A673 (cell line): ENCODE results near the gene CCDC87. TPM values are rescaled to one million over a fixed set of nuclear protein-coding genes. Genes with fewer than 3 reads are reported as not detected.

Experiments
- BruUV-seq: library from RNA; stranded (reverse); fragments of 400-500 nt; replicated peaks from 2 replicates; lab custom pipeline; 2021; lab: Mats Ljungman, UMichigan
- CTCF ChIA-PET: fragments of 300-600 bp; sonication (Branson Sonifier 250); formaldehyde crosslinking; loops from one replicate; lab custom pipeline; 2022; ENCODE audit warnings: antibody characterized with exemption; lab: Charles Lee
- POLR2A ChIA-PET: fragments of 300-600 bp; sonication (Branson Sonifier 250); formaldehyde crosslinking; loops from one replicate; lab custom pipeline; 2022; ENCODE audit warnings: antibody characterized with exemption; ENCODE audit not compliant: low non-redundant PET; lab: Charles Lee
- DNase-seq: peaks from one replicate; pipeline ENCODE4 v3.0.0-alpha.2; 2015; ENCODE audit warnings: low spot score
- H3K27ac ChIP-seq: fragments of 200-600 bp; sonication (generic); 2 replicates; pipeline ENCODE4 v1.5.1; 2016; ENCODE audit warnings: mixed run types, low read depth, mild to moderate bottlenecking, mixed read lengths, antibody characterized with exemption, low read length; ENCODE audit not compliant: poor library complexity, severe bottlenecking
- H3K27me3 ChIP-seq: fragments of 200-600 bp; sonication (generic); replicated peaks from 2 replicates; pipeline ENCODE4 v1.6.1; 2017; ENCODE audit warnings: mixed run types, low read depth, mild to moderate bottlenecking, mixed read lengths, antibody characterized with exemption, low read length; ENCODE audit not compliant: insufficient read depth, poor library complexity
- H3K36me3 ChIP-seq: fragments of 200-600 bp; sonication (generic); 2 replicates; pipeline ENCODE4 v1.6.1; 2016; ENCODE audit warnings: mixed run types, mild to moderate bottlenecking, mixed read lengths, antibody characterized with exemption, low read length; ENCODE audit not compliant: insufficient read depth, poor library complexity, severe bottlenecking
- H3K4me1 ChIP-seq: fragments of 200-600 bp; sonication (generic); 2 replicates; pipeline ENCODE4 v1.6.1; 2017; ENCODE audit warnings: mixed run types, mild to moderate bottlenecking, mixed read lengths, antibody characterized with exemption, low read length; ENCODE audit not compliant: insufficient read depth, poor library complexity, severe bottlenecking
- H3K4me3 ChIP-seq: fragments of 200-600 bp; sonication (generic); 2 replicates; pipeline ENCODE4 v1.5.1; 2016; ENCODE audit warnings: low read depth, mixed run types, mild to moderate bottlenecking, mixed read lengths, low read length; ENCODE audit not compliant: poor library complexity, severe bottlenecking
- H3K9me3 ChIP-seq: fragments of 200-600 bp; sonication (generic); 2 replicates; pipeline ENCODE4 v1.6.1; 2016; ENCODE audit warnings: mixed run types, low read depth, mild to moderate bottlenecking, mixed read lengths, antibody characterized with exemption, low read length; ENCODE audit not compliant: poor library complexity, severe bottlenecking
- EZH2 ChIP-seq: fragments of 200-600 bp; sonication (generic); IDR thresholded peaks from 2 replicates; pipeline ENCODE4 v1.6.1; 2017; ENCODE audit warnings: borderline replicate concordance, low read depth, mild to moderate bottlenecking, mixed read lengths, antibody characterized with exemption, low read length; ENCODE audit not compliant: poor library complexity, severe bottlenecking
- intact Hi-C: fragments of 100-400 bp; cut with micrococcal nuclease; formaldehyde crosslinking; loops from one replicate; pipeline ENCODE4 v1.10.0; 2022; ENCODE audit not compliant: unreplicated experiment
- total RNA-seq: library from RNA; stranded (reverse); gene quantifications from 2 replicates; pipeline ENCODE4 v1.2.3, GENCODE V29; 2021
- TF ChIP-seq, protein P1 (sequence below): fragments of 300-800, 200-600 bp; sonication (generic); conservative IDR thresholded peaks from 2 replicates; pipeline ENCODE4 v1.5.1; 2017; ENCODE audit warnings: low read depth, mild to moderate bottlenecking, antibody characterized with exemption, low read length, moderate library complexity, mixed read lengths

CCDC87 gene
- total RNA-seq, 1 experiment from 2014 or later: 0.90 TPM

DNA sequence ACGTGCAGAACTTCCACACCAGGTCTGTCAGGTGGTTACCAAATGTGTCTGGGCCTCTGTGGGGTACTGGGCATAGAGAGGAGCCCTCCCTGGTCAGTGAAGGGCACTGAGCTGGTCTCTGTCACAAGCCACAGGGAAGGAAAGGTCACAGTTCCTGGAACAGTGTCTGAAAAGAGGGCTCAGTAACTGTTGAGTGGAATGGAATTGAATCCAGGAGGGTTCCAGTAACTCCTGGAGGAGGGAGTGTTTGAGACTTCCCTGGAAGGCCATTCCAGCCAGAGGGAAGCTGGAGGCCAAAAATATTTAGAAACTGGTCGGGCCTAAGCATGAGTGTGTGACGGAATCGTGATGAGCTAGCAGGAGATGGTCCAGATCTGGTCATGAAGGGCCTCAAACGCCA lies 38.3 kb downstream of the CCDC87 start:
- no peaks in the 10 kb centered on the region for H3K36me3 ChIP-seq
- H3K27me3 ChIP-seq: peaks cover 21% of the 10 kb centered on the region
- no peak for DNase-seq
- CTCF ChIA-PET: interaction anchor here (0.5 kb wide), 1 partner anchor 124 kb away, joined by 8 read pairs; no protein-coding TSS in a partner anchor
- TF ChIP-seq, protein P1, sequence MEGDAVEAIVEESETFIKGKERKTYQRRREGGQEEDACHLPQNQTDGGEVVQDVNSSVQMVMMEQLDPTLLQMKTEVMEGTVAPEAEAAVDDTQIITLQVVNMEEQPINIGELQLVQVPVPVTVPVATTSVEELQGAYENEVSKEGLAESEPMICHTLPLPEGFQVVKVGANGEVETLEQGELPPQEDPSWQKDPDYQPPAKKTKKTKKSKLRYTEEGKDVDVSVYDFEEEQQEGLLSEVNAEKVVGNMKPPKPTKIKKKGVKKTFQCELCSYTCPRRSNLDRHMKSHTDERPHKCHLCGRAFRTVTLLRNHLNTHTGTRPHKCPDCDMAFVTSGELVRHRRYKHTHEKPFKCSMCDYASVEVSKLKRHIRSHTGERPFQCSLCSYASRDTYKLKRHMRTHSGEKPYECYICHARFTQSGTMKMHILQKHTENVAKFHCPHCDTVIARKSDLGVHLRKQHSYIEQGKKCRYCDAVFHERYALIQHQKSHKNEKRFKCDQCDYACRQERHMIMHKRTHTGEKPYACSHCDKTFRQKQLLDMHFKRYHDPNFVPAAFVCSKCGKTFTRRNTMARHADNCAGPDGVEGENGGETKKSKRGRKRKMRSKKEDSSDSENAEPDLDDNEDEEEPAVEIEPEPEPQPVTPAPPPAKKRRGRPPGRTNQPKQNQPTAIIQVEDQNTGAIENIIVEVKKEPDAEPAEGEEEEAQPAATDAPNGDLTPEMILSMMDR: no peak
- no peak for TF ChIP-seq EZH2
- no peak overlapping the region for H3K4me3 ChIP-seq
- intact Hi-C loops: no loop called here
- no peaks in the 10 kb centered on the region for H3K9me3 ChIP-seq
- BruUV-seq: no TSS peak
- H3K27ac ChIP-seq: no peak overlapping the region
- H3K4me1 ChIP-seq: no peaks in the 10 kb centered on the region
- POLR2A ChIA-PET: no interaction called here

DNA sequence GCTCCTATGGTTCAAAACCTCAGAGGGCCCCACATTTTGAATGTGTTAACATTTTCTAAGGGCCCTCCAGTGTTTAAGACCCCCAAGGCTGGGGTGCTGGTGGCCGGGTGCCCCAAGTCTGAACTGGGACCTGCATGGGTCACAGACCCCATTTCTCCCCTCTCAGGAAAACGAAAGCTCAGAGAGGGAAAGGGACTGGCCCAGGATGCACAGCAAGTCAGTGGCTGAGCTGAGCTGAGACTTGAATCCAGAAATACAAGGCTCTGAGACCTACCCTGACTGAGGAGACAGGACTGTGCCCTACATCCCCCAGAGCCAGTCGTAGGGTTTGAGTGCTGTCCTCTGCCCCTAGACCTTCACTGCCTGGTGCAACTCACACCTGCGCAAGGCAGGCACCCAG lies 42.0 kb downstream of the CCDC87 start:
- POLR2A ChIA-PET: no interaction called here
- intact Hi-C loops: no loop called here
- DNase-seq: no peak
- Histone ChIP-seq H3K4me3 (no peak overlapping the region), H3K9me3 (no peaks in the 10 kb centered on the region), H3K4me1 (peaks cover 4% of the 10 kb centered on the region), H3K27me3 (no peaks in the 10 kb centered on the region), H3K36me3 (no peaks in the 10 kb centered on the region), H3K27ac (no peak overlapping the region)
- TF ChIP-seq, protein P1: no peak
- no peak for TF ChIP-seq EZH2
- CTCF ChIA-PET: interaction anchor here (0.6 kb wide), 1 partner anchor 177 kb away, joined by 3 read pairs; no protein-coding TSS in a partner anchor
- no TSS peak for BruUV-seq

DNA sequence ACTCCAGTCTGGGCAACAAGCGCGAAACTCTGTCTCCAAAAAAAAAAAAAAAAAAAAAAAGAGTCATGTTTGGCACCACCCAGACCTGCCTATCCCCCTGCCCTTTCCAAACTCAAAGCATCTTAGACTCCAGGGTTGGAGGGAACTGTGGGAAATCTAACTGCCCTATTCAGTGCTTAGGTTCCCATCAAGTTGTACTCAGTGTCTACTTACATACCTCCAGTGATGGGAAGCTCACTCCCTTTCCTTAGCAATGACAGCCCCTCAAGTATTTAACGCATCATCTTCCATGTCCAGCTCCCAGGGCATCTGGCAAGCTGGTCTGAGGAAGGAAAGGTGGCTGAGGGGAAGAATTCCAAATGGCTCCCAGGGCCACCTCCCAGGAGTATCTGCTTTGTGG lies 43.2 kb downstream of the CCDC87 start:
- ChIA-PET CTCF (interaction anchor here (0.8 kb wide), 1 partner anchor 164 kb away, joined by 16 read pairs; no protein-coding TSS in a partner anchor), POLR2A (no interaction called here)
- DNase-seq: no peak
- TF ChIP-seq EZH2: no peak
- TF ChIP-seq, protein P1: no peak
- H3K4me1 ChIP-seq: peaks cover 4% of the 10 kb centered on the region
- no peaks in the 10 kb centered on the region for H3K9me3 ChIP-seq
- H3K36me3 ChIP-seq: no peaks in the 10 kb centered on the region
- no peaks in the 10 kb centered on the region for H3K27me3 ChIP-seq
- no peak overlapping the region for H3K27ac ChIP-seq
- intact Hi-C loops: no loop called here
- H3K4me3 ChIP-seq: no peak overlapping the region
- no TSS peak for BruUV-seq
